CD14-positive monocyte (primary cell): ENCODE results near the gene PTGDS. TPM values are rescaled to one million over a fixed set of nuclear protein-coding genes. Genes with fewer than 3 reads are reported as not detected.

Experiments
- DNase-seq, 3 donors: peaks; one replicate each; pipeline ENCODE4 v3.0.0-alpha.2; 2011 to 2022
- H2AFZ ChIP-seq: 2 replicates; pipeline ENCODE4 v1.6.0; 2012; ENCODE audit warnings: mild to moderate bottlenecking, low read depth, low read length, inconsistent platforms; ENCODE audit not compliant: insufficient read depth, poor library complexity, severe bottlenecking
- H3K27ac ChIP-seq, 2 donors: 1 replicate in 1 of 2; 2 replicates in 1 of 2; pipeline ENCODE4 v1.5.1; 2012 to 2013; ENCODE audit warnings: low read length in 2 of 2, control low read depth in 1 of 2, inconsistent platforms in 1 of 2, low read depth in 1 of 2, mild to moderate bottlenecking in 1 of 2
- H3K27me3 ChIP-seq, 2 donors: one replicate each; pipeline versions ENCODE4 v1.6.0 to v1.6.1; 2011 to 2013; ENCODE audit warnings: low read length in 2 of 2; ENCODE audit not compliant: control insufficient read depth in 2 of 2, insufficient read depth in 2 of 2
- H3K36me3 ChIP-seq, 2 donors: replicated peaks in 1 of 2; 1 replicate in 1 of 2; 2 replicates in 1 of 2; pipeline versions ENCODE4 v1.5.1 to v1.6.1; 2012 to 2013; ENCODE audit warnings: low read length in 2 of 2, control low read depth in 1 of 2, inconsistent platforms in 1 of 2, mild to moderate bottlenecking in 1 of 2; ENCODE audit not compliant: insufficient read depth in 2 of 2, control insufficient read depth in 1 of 2
- H3K4me1 ChIP-seq, 2 donors: 1 replicate in 1 of 2; 2 replicates in 1 of 2; pipeline versions ENCODE4 v1.5.1 to v1.6.1; 2012 to 2013; ENCODE audit warnings: low read length in 2 of 2, control low read depth in 1 of 2, inconsistent platforms in 1 of 2, mild to moderate bottlenecking in 1 of 2, moderate library complexity in 1 of 2; ENCODE audit not compliant: insufficient read depth in 2 of 2, control insufficient read depth in 1 of 2
- H3K4me2 ChIP-seq: replicated peaks from 2 replicates; pipeline ENCODE3; 2012; ENCODE audit warnings: low read length, moderate library complexity, mild to moderate bottlenecking; ENCODE audit not compliant: poor library complexity, severe bottlenecking; ENCODE audit errors: extremely low read depth
- H3K4me3 ChIP-seq, 3 experiments: fragments of 200-600 bp in 1 of 3; sonication (generic) in 1 of 3; replicated peaks in 1 of 3; 1 replicate in 2 of 3; 2 replicates in 1 of 3; pipeline ENCODE4 v1.5.1; 2011 to 2013; ENCODE audit warnings: low read length in 3 of 3, mild to moderate bottlenecking in 3 of 3, control low read depth in 2 of 3, low read depth in 2 of 3, inconsistent platforms in 1 of 3, moderate library complexity in 1 of 3
- H3K79me2 ChIP-seq: 2 replicates; pipeline ENCODE4 v1.6.0; 2012; ENCODE audit warnings: mild to moderate bottlenecking, control low read depth, inconsistent platforms, low read length, moderate library complexity; ENCODE audit not compliant: insufficient read depth
- H3K9ac ChIP-seq: 2 replicates; pipeline ENCODE4 v1.6.0; 2017; ENCODE audit warnings: low read length, mild to moderate bottlenecking; ENCODE audit not compliant: insufficient read depth, poor library complexity, severe bottlenecking
- H3K9me3 ChIP-seq, 2 donors: replicated peaks in 1 of 2; 1 replicate in 1 of 2; 2 replicates in 1 of 2; pipeline versions ENCODE4 v1.5.1 to v1.6.1; 2012 to 2013; ENCODE audit warnings: low read length in 2 of 2, control low read depth in 1 of 2; ENCODE audit not compliant: control insufficient read depth in 1 of 2, insufficient read depth in 1 of 2
- H4K20me1 ChIP-seq: 2 replicates; pipeline ENCODE4 v1.6.0; 2012; ENCODE audit warnings: mild to moderate bottlenecking, low read length, control low read depth, moderate library complexity; ENCODE audit not compliant: insufficient read depth
- H3K27ac Mint-ChIP-seq, 7 donors: one replicate each; pipeline ENCODE4 v1.8.0; 2020; ENCODE audit warnings: mild to moderate bottlenecking in 7 of 7, mixed read lengths in 7 of 7, moderate library complexity in 6 of 7, inconsistent platforms in 2 of 7
- H3K27me3 Mint-ChIP-seq, 3 donors: one replicate each; pipeline ENCODE4 v1.8.0; 2021 to 2022; ENCODE audit warnings: low read depth in 3 of 3, mild to moderate bottlenecking in 3 of 3, mixed read lengths in 3 of 3, moderate library complexity in 3 of 3, inconsistent platforms in 1 of 3
- H3K36me3 Mint-ChIP-seq, 2 donors: one replicate each; pipeline ENCODE4 v1.8.0; 2020; ENCODE audit warnings: mixed read lengths in 2 of 2, inconsistent platforms in 1 of 2, mild to moderate bottlenecking in 1 of 2
- H3K4me1 Mint-ChIP-seq: one replicate; pipeline ENCODE4 v1.8.0; 2020; ENCODE audit warnings: mild to moderate bottlenecking, mixed read lengths
- H3K4me3 Mint-ChIP-seq, 2 donors: one replicate each; pipeline ENCODE4 v1.8.0; 2020; ENCODE audit warnings: mild to moderate bottlenecking in 2 of 2, mixed read lengths in 2 of 2, moderate library complexity in 1 of 2
- H3K9me3 Mint-ChIP-seq, 7 donors: one replicate each; pipeline ENCODE4 v1.8.0; 2020 to 2022; ENCODE audit warnings: mixed read lengths in 7 of 7, mild to moderate bottlenecking in 6 of 7, moderate library complexity in 6 of 7, inconsistent platforms in 2 of 7
- WGBS: methylation state at CpG from one replicate; pipeline ENCODE4 v1.1.5; 2013; ENCODE audit warnings: missing lambda C conversion rate; ENCODE audit not compliant: insufficient coverage; 5-methylcytosine and 5-hydroxymethylcytosine counted together
- intact Hi-C, 2 donors: fragments of 100-400 bp; cut with micrococcal nuclease; formaldehyde crosslinking; loops; one replicate each; pipeline versions ENCODE4 v1.15.0 to v1.15.1; 2023
- polyA plus RNA-seq, 3 donors: library from polyadenylated mRNA; depleted of rRNA in 1 of 3; unstranded in 2 of 3; stranded (reverse) in 1 of 3; fragments of 300-500 nt in 2 of 3; fragments of >200 nt in 1 of 3; fragmentation: Illumina TruSeq in 2 of 3; gene quantifications; 1 replicate in 2 of 3; 2 replicates in 1 of 3; pipeline ENCODE4 v1.2.3, GENCODE V29; 2012 to 2021
- TF ChIP-seq, protein P1 (sequence below): fragments of 200-600 bp; IDR thresholded peaks from one replicate; pipeline ENCODE4 v1.8.0; 2022; ENCODE audit warnings: antibody characterized with exemption, mild to moderate bottlenecking

PTGDS gene
- polyA plus RNA-seq, 3 donors = 0.34 to 1.5 TPM; not detected in 1

DNA sequence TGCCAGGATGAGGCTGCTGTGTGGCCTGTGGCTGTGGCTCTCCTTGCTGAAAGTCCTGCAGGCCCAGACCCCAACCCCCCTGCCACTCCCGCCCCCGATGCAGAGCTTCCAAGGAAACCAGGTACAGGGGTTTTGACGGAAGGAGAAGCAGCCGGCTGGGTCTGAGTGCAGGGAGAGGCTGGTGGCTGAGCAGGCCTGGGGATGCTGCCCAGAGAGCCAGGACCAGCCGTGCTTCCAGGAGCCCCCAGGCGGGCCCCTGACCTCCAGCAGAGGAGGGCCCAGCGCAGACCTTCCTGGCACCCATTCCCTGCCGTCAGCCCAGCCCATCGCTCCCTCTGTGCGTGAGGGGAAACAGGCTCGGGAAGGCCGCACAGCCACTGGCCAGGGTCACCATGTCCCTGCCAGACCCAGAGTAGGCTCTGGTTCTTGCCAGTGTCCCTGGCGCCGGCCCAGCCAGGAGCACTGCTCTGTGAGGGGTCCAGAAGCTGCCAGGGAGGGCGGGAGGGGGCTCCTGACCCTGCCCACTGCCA is 24.9 kb upstream of the PTGDS start:
- no peak for DNase-seq
- Histone ChIP-seq H3K27ac (no peak overlapping the region), H3K9ac (no peak overlapping the region), H3K4me1 (peaks cover 13 to 20% of the 10 kb centered on the region in 2 donors), H3K4me3 (no peak overlapping the region), H2AFZ (no peak overlapping the region), H3K36me3 (no peaks in the 10 kb centered on the region), H3K4me2 (no peak overlapping the region), H3K79me2 (no peaks in the 10 kb centered on the region), H3K27me3 (no peaks in the 10 kb centered on the region), H3K9me3 (no peaks in the 10 kb centered on the region), H4K20me1 (no peaks in the 10 kb centered on the region)
- no peaks in the 10 kb centered on the region for H3K36me3 Mint-ChIP-seq
- H3K27me3 Mint-ChIP-seq = peaks cover 0 to 5% (median 0%) of the 10 kb centered on the region in 3 donors
- TF ChIP-seq, protein P1, sequence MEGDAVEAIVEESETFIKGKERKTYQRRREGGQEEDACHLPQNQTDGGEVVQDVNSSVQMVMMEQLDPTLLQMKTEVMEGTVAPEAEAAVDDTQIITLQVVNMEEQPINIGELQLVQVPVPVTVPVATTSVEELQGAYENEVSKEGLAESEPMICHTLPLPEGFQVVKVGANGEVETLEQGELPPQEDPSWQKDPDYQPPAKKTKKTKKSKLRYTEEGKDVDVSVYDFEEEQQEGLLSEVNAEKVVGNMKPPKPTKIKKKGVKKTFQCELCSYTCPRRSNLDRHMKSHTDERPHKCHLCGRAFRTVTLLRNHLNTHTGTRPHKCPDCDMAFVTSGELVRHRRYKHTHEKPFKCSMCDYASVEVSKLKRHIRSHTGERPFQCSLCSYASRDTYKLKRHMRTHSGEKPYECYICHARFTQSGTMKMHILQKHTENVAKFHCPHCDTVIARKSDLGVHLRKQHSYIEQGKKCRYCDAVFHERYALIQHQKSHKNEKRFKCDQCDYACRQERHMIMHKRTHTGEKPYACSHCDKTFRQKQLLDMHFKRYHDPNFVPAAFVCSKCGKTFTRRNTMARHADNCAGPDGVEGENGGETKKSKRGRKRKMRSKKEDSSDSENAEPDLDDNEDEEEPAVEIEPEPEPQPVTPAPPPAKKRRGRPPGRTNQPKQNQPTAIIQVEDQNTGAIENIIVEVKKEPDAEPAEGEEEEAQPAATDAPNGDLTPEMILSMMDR = no peak
- WGBS = 91% methylated on average over 13 of the region's 15 CpGs
- no peak overlapping the region for H3K4me3 Mint-ChIP-seq
- H3K27ac Mint-ChIP-seq = no peak overlapping the region
- H3K9me3 Mint-ChIP-seq = peaks cover 0 to 5% (median 3%) of the 10 kb centered on the region in 7 donors
- H3K4me1 Mint-ChIP-seq = peaks cover 9% of the 10 kb centered on the region
- intact Hi-C loops = loop anchor here in 1 of 2 donors (5.0 kb wide), 1 partner anchor 105 kb away; the partner anchor contains the start of gene PHPT1

DNA sequence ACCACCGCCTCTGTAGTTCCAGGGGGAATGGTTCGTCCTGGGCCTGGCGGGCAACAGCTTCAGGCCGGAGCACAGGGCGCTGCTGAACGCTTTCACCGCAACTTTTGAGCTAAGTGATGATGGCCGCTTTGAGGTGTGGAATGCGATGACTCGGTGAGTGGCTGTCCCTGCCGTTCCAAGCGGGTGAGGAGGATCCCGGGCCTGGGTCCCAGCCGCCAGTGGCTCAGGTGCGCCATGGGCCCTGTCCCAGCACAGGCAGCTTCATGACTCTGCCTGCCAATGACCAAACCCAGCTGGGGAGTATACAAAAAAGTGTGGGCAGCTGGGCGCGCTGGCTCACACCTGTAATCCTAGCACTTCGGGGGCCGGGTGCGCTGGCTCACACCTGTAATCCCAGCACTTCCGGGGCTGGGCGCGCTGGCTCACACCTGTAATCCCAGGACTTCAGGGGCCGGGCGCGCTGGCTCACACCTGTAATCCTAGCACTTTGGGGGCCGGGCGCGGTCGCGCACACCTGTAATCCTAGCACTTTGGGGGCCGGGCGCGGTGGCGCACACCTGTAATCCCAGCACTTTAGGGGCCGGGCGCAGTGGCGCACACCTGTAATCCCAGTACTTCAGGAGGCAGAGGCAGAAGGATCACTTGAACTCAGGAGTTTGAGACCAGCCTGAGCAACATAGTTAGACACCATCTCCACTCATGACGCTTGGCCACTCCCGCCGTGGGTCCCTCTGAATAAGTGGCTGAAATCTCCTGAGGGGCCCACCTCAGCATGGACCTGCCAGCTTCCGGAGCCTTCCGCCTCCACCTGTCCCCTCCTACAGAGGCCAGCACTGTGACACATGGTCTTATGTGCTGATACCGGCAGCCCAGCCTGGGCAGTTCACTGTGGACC is 24.2 kb upstream of the PTGDS start:
- intact Hi-C loops = loop anchor here in 1 of 2 donors (5.0 kb wide), 1 partner anchor 106 kb away; the partner anchor contains the start of gene PHPT1

More for the DNA sequence above, 24.2 kb upstream of the PTGDS start:
- Histone ChIP-seq H3K27me3 (no peaks in the 10 kb centered on the region), H3K36me3 (no peaks in the 10 kb centered on the region), H3K9ac (no peak overlapping the region), H3K4me1 (peaks cover 13 to 17% of the 10 kb centered on the region in 2 donors), H4K20me1 (no peaks in the 10 kb centered on the region), H3K79me2 (no peaks in the 10 kb centered on the region), H3K4me3 (no peak overlapping the region), H3K9me3 (no peaks in the 10 kb centered on the region), H3K4me2 (no peak overlapping the region), H3K27ac (no peak overlapping the region), H2AFZ (no peak overlapping the region)
- peaks cover 8% of the 10 kb centered on the region for H3K4me1 Mint-ChIP-seq
- H3K36me3 Mint-ChIP-seq = no peaks in the 10 kb centered on the region
- H3K4me3 Mint-ChIP-seq = no peak overlapping the region
- no peak for DNase-seq
- H3K9me3 Mint-ChIP-seq = peaks cover 0 to 5% (median 3%) of the 10 kb centered on the region in 7 donors
- H3K27me3 Mint-ChIP-seq = peaks cover 0 to 5% (median 0%) of the 10 kb centered on the region in 3 donors
- WGBS = 97% methylated on average over 39 of the region's 44 CpGs
- TF ChIP-seq, protein P1 = no peak
- H3K27ac Mint-ChIP-seq = no peak overlapping the region
